ENCODE results near the gene ERGIC3. TPM values are rescaled to one million over a fixed set of nuclear protein-coding genes. Genes with fewer than 3 reads are reported as not detected.

Gene ERGIC3
- total and polyA plus RNA-seq, 8 donors: 197 to 390 (median 365) TPM

DNA sequence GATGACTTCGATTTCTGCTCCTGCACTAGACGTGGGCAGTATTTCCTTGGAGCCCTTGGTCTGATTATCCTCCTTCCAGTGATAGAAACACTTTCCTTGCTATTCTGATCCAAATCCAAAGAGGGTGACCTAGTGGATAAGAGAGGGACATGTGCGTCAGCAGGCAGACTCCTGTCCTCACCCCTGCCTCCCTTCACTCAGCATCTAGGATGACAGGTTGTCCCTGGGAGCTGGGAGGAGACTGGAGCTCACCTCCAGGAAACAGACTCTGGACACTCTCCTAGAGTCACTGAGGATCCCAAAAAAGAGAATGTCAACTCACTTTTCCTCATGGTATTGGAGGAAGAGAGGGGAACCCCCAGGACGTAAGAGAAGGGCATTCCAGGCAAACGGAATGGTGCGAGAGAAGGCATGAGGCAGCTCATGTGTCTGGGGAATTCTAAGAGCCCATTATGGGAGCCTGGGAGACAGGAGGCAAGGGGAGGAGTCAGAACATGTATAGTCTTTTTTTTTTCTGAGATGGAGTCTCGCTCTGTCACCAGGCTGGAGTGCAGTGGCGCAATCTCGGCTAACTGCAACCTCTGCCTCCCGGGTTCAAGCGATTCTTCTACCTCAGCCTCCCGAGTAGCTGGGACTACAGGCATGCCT lies 14.6 kb upstream of the ERGIC3 start:
- Histone ChIP-seq H3K4me1 (no peaks in the 10 kb centered on the region), H3K9me3 (no peaks in the 10 kb centered on the region), H3K27me3 (no peaks in the 10 kb centered on the region), H3K27ac (no peak overlapping the region), H3K4me3 (no peak overlapping the region), H3K36me3 (no peaks in the 10 kb centered on the region)
- ATAC-seq: no peak
- DNase-seq: no peak
- no peak for TF ChIP-seq CTCF (IDR thresholded peaks at IDR 0.05)
- intact Hi-C loops (cut with DNase I): no loop called here

- Histone ChIP-seq H3K27ac (no peak within 1 kb of the TSS), H3K9me3 (no peaks in the 10 kb centered on the region), H3K4me3 (no peak within 1 kb of the TSS), H3K27me3 (no peaks in the 10 kb centered on the region), H3K4me1 (no peaks in the 10 kb centered on the region), H3K36me3 (no peaks in the 10 kb centered on the region)
- no peak for ATAC-seq
- TF ChIP-seq CTCF (IDR thresholded peaks at IDR 0.05): no peak
- intact Hi-C loops (cut with DNase I): no loop called here
- no peak for DNase-seq
These were observed 12.3 kb upstream of the ERGIC3 start, which contains the start of gene C20orf173 for GRCh38 chr20:35529552-35529951. C20orf173 (minus strand) TSS chr20:35529652; CDS start chr20:35529373, 279 bp downstream.

DNA sequence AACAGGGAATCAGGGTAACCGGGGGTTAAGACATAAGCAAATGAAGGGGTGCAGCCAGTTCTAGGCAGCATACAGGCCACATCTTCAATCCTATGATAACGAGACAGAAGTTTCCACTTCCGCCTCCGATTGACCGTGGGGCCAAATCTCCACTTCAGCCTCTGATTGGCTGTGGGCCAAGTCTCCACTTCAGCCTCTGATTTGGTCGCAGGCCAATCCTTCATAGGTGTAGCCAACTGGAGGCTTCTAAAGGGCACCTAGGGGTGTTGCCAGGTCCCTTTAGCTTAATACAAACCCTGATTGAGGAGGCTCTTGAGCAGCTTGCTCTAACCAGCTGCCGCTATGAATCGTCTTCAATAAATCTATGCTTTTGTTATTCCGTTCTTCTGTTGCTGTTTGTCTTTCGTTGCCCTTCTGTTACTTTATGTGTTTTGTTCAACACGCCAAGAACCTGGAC lies 2.1 kb upstream of the ERGIC3 start:
- intact Hi-C loops (cut with DNase I): no loop called here
- Histone ChIP-seq H3K36me3 (peaks cover 0 to 15% of the 10 kb centered on the region in 2 donors), H3K27me3 (no peaks in the 10 kb centered on the region), H3K27ac (no peak overlapping the region), H3K9me3 (no peaks in the 10 kb centered on the region), H3K4me3 (no peak overlapping the region), H3K4me1 (peaks cover 12 to 16% of the 10 kb centered on the region in 2 donors)
- peak; percentile 42 for ATAC-seq
- no peak for TF ChIP-seq CTCF (IDR thresholded peaks at IDR 0.05)
- peak in 3 of 4 donors; percentile 51 to 62 (median 56) for DNase-seq

DNA sequence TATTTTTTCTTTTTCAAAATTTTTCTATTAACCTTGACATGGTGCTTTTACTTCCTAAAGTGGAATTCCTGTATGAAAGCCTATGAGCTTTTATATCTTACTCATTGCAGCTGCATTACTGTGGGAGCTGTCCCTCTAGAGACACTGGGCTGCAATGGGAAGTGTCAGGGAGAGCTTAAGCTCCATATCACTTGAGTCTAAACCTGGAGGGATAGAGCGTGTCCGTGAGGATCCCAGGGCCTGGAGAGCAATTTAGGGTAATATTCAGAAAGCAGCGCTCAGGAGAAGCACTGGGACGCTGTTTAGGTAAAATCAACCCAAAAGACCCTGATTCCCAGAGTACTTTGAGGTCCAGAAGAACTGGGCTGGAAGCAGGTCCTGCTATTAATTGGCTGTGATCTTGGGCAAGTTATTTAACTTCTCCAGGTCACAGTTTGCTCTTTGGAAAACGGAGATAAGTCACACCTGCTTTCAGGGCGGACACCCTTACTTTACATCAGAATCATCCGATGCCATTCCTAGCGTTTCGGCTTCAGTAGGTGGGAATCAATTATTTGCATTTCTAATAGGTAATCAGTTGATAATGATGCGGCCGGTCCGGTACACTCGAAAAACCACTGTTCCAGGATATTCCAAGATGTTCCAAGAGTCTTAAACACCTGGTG lies 628 bp upstream of the ERGIC3 start:
- Histone ChIP-seq H3K27ac (peak overlapping the region in 1 of 2 donors; percentile 92), H3K9me3 (no peaks in the 10 kb centered on the region), H3K36me3 (peaks cover 0 to 25% of the 10 kb centered on the region in 2 donors), H3K27me3 (no peaks in the 10 kb centered on the region), H3K4me1 (peaks cover 12 to 16% of the 10 kb centered on the region in 2 donors), H3K4me3 (peak overlapping the region; percentile 83 to 98)
- intact Hi-C loops (cut with DNase I): no loop called here
- ATAC-seq (no peak), DNase-seq (no peak)
- no peak for TF ChIP-seq CTCF (IDR thresholded peaks at IDR 0.05)

DNA sequence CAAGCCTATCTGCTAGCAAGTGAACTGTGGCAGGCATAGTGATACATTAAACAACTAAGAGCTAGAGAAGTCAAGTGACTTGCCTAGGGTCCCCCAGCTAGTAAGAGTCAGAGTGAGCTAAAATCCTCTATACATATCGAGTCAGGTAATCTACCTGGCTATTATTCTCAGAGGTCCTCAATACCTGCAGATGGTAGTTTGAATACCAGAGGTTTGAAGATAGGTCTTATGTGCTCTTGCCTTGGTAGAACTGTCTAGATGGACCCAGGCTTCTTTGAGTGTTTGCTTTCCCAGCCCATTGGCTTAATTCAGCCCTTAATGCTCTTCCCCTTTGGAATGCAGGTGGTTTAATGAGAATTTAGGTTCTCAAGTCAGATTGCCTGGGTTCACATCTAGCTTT lies 1.1 kb downstream of the ERGIC3 start:
- Histone ChIP-seq H3K4me1 (peaks cover 12 to 16% of the 10 kb centered on the region in 2 donors), H3K27me3 (no peaks in the 10 kb centered on the region), H3K4me3 (peak overlapping the region in 1 of 2 donors; percentile 83), H3K9me3 (no peaks in the 10 kb centered on the region), H3K36me3 (peaks cover 0 to 39% of the 10 kb centered on the region in 2 donors), H3K27ac (no peak overlapping the region)
- DNase-seq (no peak), ATAC-seq (no peak)
- TF ChIP-seq CTCF (IDR thresholded peaks at IDR 0.05): no peak
- intact Hi-C loops (cut with DNase I): no loop called here

Data from left lung (tissue), 10 donors.